Fibroblast of lung (primary cell): ENCODE measurements around the gene IL10RB. TPM values are rescaled to one million over a fixed set of nuclear protein-coding genes. Genes with fewer than 3 reads are reported as not detected.
"Not testable (repeated sequence)": the region's sequence is repeated elsewhere in the genome, so short reads cannot be mapped to it uniquely, and the experiment has no call there.

ENCODE experiments used
- DNase-seq, 2 donors: peaks; one replicate each; pipeline versions ENCODE4 v3.0.0 to v3.0.0-alpha.2; 2010; ENCODE audit warnings: low read depth in 2 of 2
- H2AFZ ChIP-seq: 2 replicates; pipeline ENCODE4 v1.5.1; 2012; ENCODE audit warnings: low read length, control low read depth, inconsistent platforms
- H3K27ac ChIP-seq: 2 replicates; pipeline ENCODE4 v1.5.1; 2011; ENCODE audit warnings: low read length, control low read depth; ENCODE audit not compliant: insufficient read depth
- H3K27me3 ChIP-seq: 2 replicates; pipeline ENCODE4 v1.5.1; 2011; ENCODE audit warnings: mild to moderate bottlenecking, low read length; ENCODE audit not compliant: control insufficient read depth, insufficient read depth
- H3K36me3 ChIP-seq: 2 replicates; pipeline ENCODE4 v1.5.1; 2011; ENCODE audit warnings: low read length; ENCODE audit not compliant: control insufficient read depth, insufficient read depth
- H3K4me1 ChIP-seq: 2 replicates; pipeline ENCODE4 v1.5.1; 2011; ENCODE audit warnings: low read length; ENCODE audit not compliant: control insufficient read depth, insufficient read depth; ENCODE audit errors: extremely low read depth
- H3K4me2 ChIP-seq: 2 replicates; pipeline ENCODE4 v1.5.1; 2011; ENCODE audit warnings: low read length, control low read depth; ENCODE audit not compliant: insufficient read depth; ENCODE audit errors: extremely low read depth
- H3K4me3 ChIP-seq, 4 experiments: fragments of 200-600 bp in 1 of 4; sonication (generic) in 1 of 4; replicated peaks in 1 of 4; 2 replicates each; pipeline ENCODE4 v1.5.1; 2011 to 2016; ENCODE audit warnings: low read length in 4 of 4, low read depth in 3 of 4, mild to moderate bottlenecking in 3 of 4, control low read depth in 2 of 4, inconsistent platforms in 1 of 4, mixed read lengths in 1 of 4; ENCODE audit not compliant: insufficient read depth in 1 of 4; ENCODE audit errors: control extremely low read depth in 1 of 4
- H3K79me2 ChIP-seq: 2 replicates; pipeline ENCODE4 v1.5.1; 2012; ENCODE audit warnings: mild to moderate bottlenecking, low read length, inconsistent platforms; ENCODE audit not compliant: control insufficient read depth, insufficient read depth
- H3K9ac ChIP-seq: 2 replicates; pipeline ENCODE4 v1.5.1; 2011; ENCODE audit warnings: mild to moderate bottlenecking, low read length, control low read depth; ENCODE audit not compliant: insufficient read depth
- H3K9me3 ChIP-seq: 2 replicates; pipeline ENCODE4 v1.5.1; 2012; ENCODE audit warnings: low read depth, low read length; ENCODE audit not compliant: control insufficient read depth, insufficient read depth
- H4K20me1 ChIP-seq: 2 replicates; pipeline ENCODE4 v1.5.1; 2011; ENCODE audit warnings: low read length; ENCODE audit not compliant: control insufficient read depth, insufficient read depth; ENCODE audit errors: extremely low read depth
- CTCF ChIP-seq, 2 donors: IDR thresholded peaks in 1 of 2; conservative IDR thresholded peaks in 1 of 2; 1 replicate in 1 of 2; 2 replicates in 1 of 2; pipeline ENCODE4 v1.5.1; 2011 to 2012; ENCODE audit warnings: low read length in 2 of 2, control low read depth in 1 of 2, inconsistent platforms in 1 of 2, low read depth in 1 of 2, mild to moderate bottlenecking in 1 of 2
- EZH2 ChIP-seq: IDR thresholded peaks from 2 replicates; pipeline ENCODE4 v1.5.1; 2012; ENCODE audit warnings: low read length, control low read depth, mild to moderate bottlenecking; ENCODE audit errors: missing control alignments
- polyA plus RNA-seq, 2 donors: library from polyadenylated mRNA; depleted of rRNA in 1 of 2; stranded (reverse) in 1 of 2; unstranded in 1 of 2; fragments of >200 nt; gene quantifications; 2 replicates each; pipeline ENCODE4 v1.2.1, GENCODE V29; 2011 to 2012; ENCODE audit warnings: missing spikeins in 1 of 2
- total RNA-seq: library from RNA; depleted of rRNA; stranded (reverse); fragments of >200 nt; gene quantifications from 2 replicates; pipeline ENCODE4 v1.2.1, GENCODE V29; 2014

The IL10RB gene
- total and polyA plus RNA-seq, 2 donors (not counting 1 experiment from before 2014, with no cell fraction given), result 56.2 to 64.1 TPM

GRCh38 chr21:33249331-33250002, 16.7 kb upstream of the IL10RB start:
- TF ChIP-seq EZH2, result no peak
- TF ChIP-seq CTCF (conservative IDR thresholded peaks at IDR 0.05 in 1 of 2, IDR thresholded peaks at IDR 0.05 in 1 of 2; ENCODE audit: low read depth in 1 of 2, low read length in 2 of 2), result no peak
- Histone ChIP-seq H3K9me3 (no peaks in the 10 kb centered on the region), H3K27ac (no peak overlapping the region), H3K79me2 (no peaks in the 10 kb centered on the region), H3K4me2 (no peak overlapping the region), H3K27me3 (no peaks in the 10 kb centered on the region), H2AFZ (no peak overlapping the region), H3K4me3 (no peak overlapping the region), H3K36me3 (peaks cover 9% of the 10 kb centered on the region), H4K20me1 (no peaks in the 10 kb centered on the region), H3K9ac (no peak overlapping the region), H3K4me1 (no peaks in the 10 kb centered on the region)
- DNase-seq, result no peak

- no peaks in the 10 kb centered on the region for H3K4me1 ChIP-seq
- H3K9me3 ChIP-seq, result no peaks in the 10 kb centered on the region
- no peak overlapping the region for H2AFZ ChIP-seq
- H3K79me2 ChIP-seq, result no peaks in the 10 kb centered on the region
- H3K9ac ChIP-seq, result no peak overlapping the region
- no peaks in the 10 kb centered on the region for H4K20me1 ChIP-seq
- no peak overlapping the region for H3K4me2 ChIP-seq
- H3K36me3 ChIP-seq, result peaks cover 9% of the 10 kb centered on the region
- no peak for DNase-seq
- no peaks in the 10 kb centered on the region for H3K27me3 ChIP-seq
- TF ChIP-seq EZH2 (no peak), CTCF (conservative IDR thresholded peaks at IDR 0.05 in 1 of 2, IDR thresholded peaks at IDR 0.05 in 1 of 2; ENCODE audit: low read depth in 1 of 2, low read length in 2 of 2) (no peak)
- no peak overlapping the region for H3K27ac ChIP-seq
- H3K4me3 ChIP-seq, result no peak overlapping the region
Measured at GRCh38 chr21:33251119-33251518, 15.0 kb upstream of the IL10RB start.

GRCh38 chr21:33253382-33253781, 12.8 kb upstream of the IL10RB start:
- H3K4me2 ChIP-seq, H3K9me3 ChIP-seq, H4K20me1 ChIP-seq, H3K9ac ChIP-seq, H3K27ac ChIP-seq, H3K79me2 ChIP-seq, DNase-seq, H3K36me3 ChIP-seq, H2AFZ ChIP-seq, H3K27me3 ChIP-seq, H3K4me3 ChIP-seq, H3K4me1 ChIP-seq: not testable (repeated sequence)
